Bronchial epithelial cell (primary cell): ENCODE results near the gene BATF3. TPM values are rescaled to one million over a fixed set of nuclear protein-coding genes. Genes with fewer than 3 reads are reported as not detected.

Source experiments
- DNase-seq: peaks from one replicate; pipeline ENCODE4 v3.0.0-alpha.2; 2010; ENCODE audit warnings: low read depth
- FAIRE-seq: peaks from 2 replicates; lab custom pipeline; 2011; peaks lifted over from hg19 to GRCh38; lab: Jason Lieb, UNC
- H3K27me3 ChIP-seq: 2 replicates; pipeline ENCODE4 v1.5.1; 2011; ENCODE audit warnings: low read length; ENCODE audit not compliant: control insufficient read depth, insufficient read depth
- H3K36me3 ChIP-seq: 2 replicates; pipeline ENCODE4 v1.5.1; 2011; ENCODE audit warnings: low read length; ENCODE audit not compliant: control insufficient read depth, insufficient read depth
- H3K4me3 ChIP-seq: 2 replicates; pipeline ENCODE4 v1.5.1; 2011; ENCODE audit warnings: mild to moderate bottlenecking, low read depth, low read length, control low read depth
- total RNA-seq: library from RNA; depleted of rRNA; stranded (reverse); fragments of >200 nt; gene quantifications from 2 replicates; pipeline ENCODE4 v1.2.1, GENCODE V29; 2014
- TF ChIP-seq, protein P1 (sequence below): IDR thresholded peaks from 2 replicates; pipeline ENCODE4 v1.5.1; 2011; ENCODE audit warnings: mild to moderate bottlenecking, moderate library complexity, low read length, control low read depth, inconsistent platforms; ENCODE audit not compliant: insufficient read depth, severe bottlenecking

Gene BATF3
- total RNA-seq, 1 donor from 2014 or later, result 0.26 TPM

DNA sequence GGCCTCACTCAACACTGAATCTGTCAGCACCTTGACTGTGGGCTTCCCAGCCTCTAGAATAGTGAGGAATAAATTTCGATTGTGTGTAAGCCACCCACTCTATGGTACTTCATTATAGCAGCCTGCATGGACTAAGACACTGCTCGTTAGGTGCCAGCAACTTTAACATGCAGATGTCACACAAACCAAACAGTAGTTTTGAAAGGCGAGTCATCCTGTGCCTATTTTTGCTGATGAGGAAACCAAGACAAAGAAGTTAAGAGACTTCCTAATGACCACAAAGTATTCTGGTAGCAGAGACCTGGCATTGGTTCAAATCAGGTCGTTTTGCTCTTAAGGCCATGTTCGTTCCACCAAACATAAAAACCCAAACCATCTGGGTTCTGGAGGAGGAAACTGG is 42.9 kb downstream of the BATF3 start:
- no peak overlapping the region for H3K4me3 ChIP-seq
- FAIRE-seq (no peak), DNase-seq (peak; percentile 21)
- TF ChIP-seq, protein P1, sequence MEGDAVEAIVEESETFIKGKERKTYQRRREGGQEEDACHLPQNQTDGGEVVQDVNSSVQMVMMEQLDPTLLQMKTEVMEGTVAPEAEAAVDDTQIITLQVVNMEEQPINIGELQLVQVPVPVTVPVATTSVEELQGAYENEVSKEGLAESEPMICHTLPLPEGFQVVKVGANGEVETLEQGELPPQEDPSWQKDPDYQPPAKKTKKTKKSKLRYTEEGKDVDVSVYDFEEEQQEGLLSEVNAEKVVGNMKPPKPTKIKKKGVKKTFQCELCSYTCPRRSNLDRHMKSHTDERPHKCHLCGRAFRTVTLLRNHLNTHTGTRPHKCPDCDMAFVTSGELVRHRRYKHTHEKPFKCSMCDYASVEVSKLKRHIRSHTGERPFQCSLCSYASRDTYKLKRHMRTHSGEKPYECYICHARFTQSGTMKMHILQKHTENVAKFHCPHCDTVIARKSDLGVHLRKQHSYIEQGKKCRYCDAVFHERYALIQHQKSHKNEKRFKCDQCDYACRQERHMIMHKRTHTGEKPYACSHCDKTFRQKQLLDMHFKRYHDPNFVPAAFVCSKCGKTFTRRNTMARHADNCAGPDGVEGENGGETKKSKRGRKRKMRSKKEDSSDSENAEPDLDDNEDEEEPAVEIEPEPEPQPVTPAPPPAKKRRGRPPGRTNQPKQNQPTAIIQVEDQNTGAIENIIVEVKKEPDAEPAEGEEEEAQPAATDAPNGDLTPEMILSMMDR, result no peak
- peaks cover 1% of the 10 kb centered on the region for H3K27me3 ChIP-seq
- H3K36me3 ChIP-seq, result no peaks in the 10 kb centered on the region

DNA sequence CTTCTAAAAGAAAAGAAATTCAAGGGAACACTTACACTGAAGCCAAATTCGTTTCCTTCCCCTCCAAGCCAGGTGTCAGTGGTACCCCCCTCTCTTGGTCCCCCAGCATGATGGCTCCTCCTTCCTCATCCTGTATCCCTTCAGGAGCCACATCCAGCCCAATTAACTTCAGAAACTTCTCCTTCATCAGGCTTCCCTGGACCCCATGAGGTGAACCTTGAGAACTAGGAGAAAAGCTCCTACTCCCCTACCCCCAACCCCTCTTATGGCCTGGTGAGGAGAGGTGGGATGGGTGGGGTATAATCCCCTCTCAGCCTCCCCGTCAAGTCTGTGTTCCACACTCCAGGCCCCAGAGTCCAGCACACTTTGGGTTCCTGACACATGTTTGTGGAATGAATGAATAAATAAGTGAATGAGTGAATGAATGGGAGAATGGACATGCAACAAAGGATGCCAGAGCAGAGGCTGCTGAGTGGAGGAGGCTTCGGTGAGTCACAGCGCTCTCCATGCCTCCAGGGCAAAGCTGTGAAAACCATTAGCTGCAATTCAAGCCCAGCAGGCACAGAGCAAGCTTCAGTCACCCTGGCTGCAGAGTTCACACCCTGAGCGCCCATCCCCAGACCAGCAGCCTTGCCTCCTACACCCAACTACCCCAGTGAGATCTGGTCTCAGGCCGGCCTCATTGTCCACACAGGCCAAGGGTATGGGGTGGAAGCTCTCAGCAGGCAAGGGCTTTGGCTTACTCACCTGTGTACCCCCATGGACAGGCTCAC is 43.8 kb downstream of the BATF3 start:
- Histone ChIP-seq H3K4me3 (no peak overlapping the region), H3K36me3 (no peaks in the 10 kb centered on the region), H3K27me3 (peaks cover 1% of the 10 kb centered on the region)
- TF ChIP-seq, protein P1, result no peak
- DNase-seq, result peak; percentile 76
- FAIRE-seq, result no peak

DNA sequence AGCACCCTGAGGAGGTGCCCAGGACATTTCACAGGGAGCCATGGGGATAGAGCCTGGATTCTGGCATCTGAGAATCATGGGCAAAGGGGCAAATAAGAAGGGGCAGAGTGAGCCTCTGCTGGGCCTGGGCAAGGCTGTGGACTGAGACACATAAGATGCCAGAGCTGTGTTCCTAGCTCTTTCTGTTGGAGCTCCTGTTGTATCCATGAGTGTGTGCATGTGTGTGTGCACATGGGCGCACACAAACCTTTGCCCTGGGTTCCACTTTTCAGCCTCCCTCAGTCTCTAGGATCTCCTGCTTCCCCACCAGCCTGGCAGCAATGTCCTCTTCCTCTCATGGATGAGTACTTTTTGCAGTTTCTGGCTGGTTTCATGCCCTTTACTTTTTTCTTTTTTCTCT is 47.0 kb downstream of the BATF3 start:
- Histone ChIP-seq H3K4me3 (no peak overlapping the region), H3K27me3 (peaks cover 1% of the 10 kb centered on the region), H3K36me3 (no peaks in the 10 kb centered on the region)
- no peak for FAIRE-seq
- TF ChIP-seq, protein P1, result no peak
- DNase-seq, result no peak

DNA sequence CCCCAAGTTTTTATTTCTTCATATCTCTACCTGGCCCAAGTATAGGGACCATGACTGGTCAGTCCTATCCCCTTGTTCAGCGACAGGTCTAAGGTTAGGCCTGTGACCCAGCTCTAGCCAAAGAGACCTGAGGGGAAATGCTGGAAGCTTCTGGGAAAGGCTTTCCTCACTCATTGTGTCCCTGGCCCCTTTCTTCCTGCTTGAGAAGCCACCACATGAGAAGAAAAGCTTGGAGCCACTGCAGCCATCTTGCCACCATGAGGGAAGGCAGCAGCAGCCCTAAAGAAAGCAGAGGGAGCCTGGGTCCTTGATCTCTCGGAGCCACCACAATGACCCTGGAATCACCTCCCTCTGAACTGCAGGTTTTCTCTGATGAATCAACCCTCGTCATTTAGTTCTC is 47.7 kb downstream of the BATF3 start:
- FAIRE-seq, result no peak
- Histone ChIP-seq H3K36me3 (no peaks in the 10 kb centered on the region), H3K27me3 (peaks cover 1% of the 10 kb centered on the region), H3K4me3 (no peak overlapping the region)
- TF ChIP-seq, protein P1, result no peak
- no peak for DNase-seq

DNA sequence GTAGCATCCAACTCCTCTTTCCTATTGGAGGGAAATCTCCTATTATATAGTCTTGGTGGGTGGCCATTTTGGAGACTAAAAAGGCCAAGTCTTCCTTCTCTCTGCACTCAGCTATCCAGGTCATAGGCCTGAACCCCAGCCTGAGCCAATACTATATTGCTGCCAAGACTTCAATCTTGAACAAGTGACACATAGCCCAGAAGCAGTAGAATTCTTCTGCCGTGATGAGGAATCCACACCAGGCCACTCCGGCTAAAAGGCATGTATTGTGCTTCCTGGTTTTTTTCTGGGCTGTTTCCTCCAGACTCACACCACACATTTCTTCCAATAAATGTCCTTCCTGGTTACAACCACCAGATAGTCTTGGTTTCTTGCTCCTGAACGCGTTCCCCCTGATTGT is 48.1 kb downstream of the BATF3 start:
- Histone ChIP-seq H3K27me3 (peaks cover 1% of the 10 kb centered on the region), H3K4me3 (no peak overlapping the region), H3K36me3 (no peaks in the 10 kb centered on the region)
- DNase-seq, result no peak
- TF ChIP-seq, protein P1, result no peak
- FAIRE-seq, result no peak
